Measurements from ENCODE around the gene MFSD2A.
"Not testable (repeated sequence)": the region's sequence is repeated elsewhere in the genome, so short reads cannot be mapped to it uniquely, and the experiment has no call there.

Gene MFSD2A

DNA sequence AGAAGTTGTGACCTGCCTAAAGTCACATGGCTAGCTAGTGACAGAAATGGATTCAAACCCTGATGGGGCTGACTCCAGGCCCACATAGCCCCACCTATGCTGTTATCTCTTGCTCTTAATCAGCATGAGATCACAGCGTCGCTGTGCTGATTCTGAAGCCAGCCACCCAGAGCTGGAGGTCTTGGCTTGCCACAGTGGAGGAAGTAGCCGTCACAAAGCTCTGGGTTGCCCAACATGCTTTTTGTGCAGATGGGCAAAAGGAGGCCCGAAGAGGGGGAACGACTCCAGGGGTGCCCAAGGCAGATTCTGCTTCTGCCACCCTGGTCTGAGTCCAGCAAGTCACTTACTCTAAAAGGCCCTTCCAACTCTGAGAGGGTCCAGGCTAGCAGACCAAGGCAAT, 14.7 kb upstream of the MFSD2A start:
- DNase-seq (ENCODE audit: extremely low read depth in 1 of 2, low read depth in 1 of 2): no peak

DNA sequence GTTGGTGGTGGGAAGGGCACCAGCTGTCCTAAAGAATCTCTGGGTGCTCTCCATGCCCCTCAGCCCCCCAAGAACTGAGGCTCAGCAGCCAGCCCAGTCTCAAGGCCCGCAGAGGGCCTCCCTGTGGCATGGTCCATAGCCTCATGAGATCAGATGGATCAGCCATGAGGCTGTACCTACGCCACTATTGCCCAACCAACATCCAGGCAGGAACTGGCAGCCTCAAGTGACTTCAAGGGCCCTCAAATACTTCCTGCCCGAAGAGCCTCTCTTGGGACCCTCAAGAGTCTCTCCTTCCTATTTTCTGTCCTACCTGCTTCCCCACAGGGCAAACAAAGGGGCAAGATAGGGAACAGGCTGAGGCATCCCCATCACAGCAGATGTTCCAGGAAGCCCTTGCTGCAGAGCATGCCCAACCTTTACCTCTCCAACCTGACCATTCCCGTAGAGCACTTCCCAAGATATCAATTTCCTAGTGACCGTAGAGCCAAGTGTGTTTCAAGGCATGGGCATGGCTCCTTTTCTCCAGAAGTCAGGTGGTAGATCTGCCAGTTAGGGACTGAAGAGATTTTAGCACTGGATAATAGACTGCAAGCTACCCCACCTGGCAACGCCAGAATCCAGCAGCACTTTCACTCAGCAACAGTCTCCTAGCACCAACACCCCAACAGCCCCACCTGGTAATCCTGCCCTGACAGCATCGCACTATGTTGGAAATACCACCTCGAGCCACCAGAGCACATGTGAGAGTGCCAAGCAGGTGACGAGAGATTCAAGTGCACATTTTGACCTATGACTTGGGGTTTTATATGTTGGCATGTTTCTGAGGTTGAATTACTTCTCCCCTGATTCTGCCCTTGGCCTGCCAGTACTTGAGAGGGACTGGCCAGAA, 13.7 kb upstream of the MFSD2A start:
- DNase-seq (ENCODE audit: extremely low read depth in 1 of 2, low read depth in 1 of 2): no peak

DNA sequence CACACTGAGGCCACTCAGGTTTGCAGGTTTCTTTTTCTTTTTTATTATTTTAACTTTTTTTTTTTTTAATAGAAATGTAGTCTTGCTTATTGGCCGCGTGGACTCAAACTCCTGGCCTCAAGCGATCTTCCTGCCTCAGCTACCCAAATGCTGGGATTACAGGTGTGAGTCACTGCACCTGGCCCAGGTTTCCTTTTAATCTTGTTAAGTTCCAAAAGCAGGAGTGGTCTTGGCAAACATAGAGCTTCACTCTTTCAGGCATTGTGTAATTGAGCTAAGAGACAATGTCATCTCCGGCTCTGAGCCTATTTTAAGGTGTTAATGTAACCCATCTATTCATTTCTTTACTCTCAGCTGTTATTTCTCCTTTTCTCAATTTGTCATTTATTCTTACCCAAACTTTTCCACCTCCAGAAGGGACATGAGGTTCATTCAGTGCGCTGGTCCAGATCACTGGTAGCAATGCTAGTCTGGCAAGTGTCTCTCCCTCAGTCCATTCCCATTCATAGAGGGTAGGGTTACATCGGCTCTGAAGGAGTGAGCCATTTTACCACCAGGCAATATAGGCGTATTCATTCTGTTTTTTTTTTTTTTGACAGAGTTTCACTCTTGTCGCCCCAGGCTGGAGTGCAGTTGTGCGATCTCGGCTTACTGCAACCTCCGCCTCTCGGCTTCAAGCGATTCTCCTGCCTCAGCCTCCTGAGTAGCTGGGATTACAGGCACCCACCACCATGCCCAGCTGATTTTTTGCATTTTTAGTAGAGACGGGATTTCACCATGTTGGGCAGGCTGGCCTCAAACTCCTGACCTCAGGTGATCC, 11.3 kb upstream of the MFSD2A start:
- DNase-seq (ENCODE audit: extremely low read depth in 1 of 2, low read depth in 1 of 2): no peak

DNA sequence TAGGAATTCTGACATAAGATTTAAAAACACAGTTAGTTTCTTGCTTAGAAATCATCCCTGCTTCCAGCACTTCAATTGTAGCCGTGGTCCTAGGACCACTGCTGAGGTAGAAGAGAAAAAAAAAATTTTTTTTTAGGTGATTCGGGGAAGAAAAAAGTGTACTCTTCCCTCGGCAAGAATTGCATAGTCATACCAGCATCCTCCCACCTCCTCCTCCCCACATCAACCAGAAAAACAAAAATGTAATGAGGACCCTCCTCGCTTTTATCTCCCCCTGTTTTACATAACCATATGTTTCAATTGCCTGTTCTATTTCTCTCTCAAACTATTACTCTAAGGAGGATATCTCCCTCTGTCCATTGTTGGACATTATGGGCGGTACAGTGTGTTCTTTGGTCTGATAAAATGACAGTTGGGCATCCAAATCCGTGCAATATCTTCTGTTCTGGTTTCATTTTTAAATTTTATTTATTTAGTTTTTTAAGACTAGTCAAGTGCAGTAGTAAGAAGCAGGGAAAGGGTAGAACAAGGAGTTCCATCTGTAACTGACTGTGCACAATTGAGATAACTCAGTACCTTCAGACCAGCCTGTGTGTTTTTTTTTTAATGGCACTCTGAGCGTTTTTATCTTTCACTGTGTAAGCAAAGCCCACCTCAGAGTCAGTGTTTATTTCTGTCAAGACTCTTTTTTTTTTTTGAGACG, 10.4 kb upstream of the MFSD2A start:
- no peak for DNase-seq (ENCODE audit: extremely low read depth in 1 of 2, low read depth in 1 of 2)

DNA sequence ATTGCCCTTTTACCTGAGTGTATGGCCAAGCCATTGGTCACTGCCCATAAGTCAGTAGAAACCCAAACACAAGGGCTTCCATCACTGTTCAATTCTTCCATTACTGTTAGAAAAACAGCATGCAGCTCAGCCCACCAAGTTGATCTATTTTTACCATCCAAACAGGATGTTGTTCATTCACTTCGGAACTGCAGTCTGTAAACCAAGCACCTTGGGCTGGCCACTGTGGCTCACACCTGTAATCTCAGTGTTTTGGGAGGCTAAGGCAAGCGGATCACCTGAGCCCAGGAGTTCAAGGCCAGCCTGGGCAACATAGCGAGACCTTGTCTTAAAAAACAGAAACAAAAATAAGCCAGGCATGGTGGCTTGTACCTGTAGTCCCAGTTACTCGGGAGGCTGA, 8.7 kb upstream of the MFSD2A start:
- DNase-seq (ENCODE audit: extremely low read depth in 1 of 2, low read depth in 1 of 2): no peak

DNA sequence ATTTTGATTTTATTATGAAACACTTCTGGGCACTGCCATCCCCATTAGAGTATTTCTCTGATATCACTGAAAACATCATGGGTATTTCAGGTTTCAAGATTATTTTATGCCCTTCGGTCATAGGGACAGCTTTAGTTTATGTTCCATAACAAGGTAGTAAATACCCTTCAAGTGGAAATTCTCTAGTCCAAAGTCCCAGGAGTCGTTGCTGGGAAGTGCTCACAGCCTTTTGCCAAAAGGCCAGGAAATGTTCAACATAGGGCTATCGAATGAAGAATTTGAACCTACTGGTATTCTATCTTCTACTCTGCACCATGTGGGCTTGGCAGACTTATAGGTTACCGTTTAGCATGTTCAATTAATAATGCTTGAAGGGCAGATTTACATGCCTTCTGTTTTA, 7.7 kb upstream of the MFSD2A start:
- DNase-seq (ENCODE audit: extremely low read depth in 1 of 2, low read depth in 1 of 2): no peak

DNA sequence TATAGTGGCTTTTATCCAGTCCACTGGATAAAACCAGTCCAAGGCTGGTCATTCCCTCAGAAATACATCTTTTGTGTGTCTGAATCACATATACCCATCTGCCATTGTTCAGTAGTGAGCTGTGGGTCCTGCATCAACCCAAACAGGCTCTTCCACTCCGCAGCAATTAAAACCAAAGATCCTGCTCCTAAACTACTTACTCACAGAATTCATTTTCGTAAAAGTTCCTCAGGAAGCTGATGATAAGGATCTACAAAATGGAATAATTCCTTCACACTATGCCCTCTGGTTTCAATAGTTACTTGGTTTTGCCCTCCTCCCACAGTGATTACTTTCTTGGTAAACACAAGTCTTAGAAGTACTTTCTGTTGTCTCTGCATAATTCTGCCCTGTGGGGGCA, 5.1 kb upstream of the MFSD2A start:
- DNase-seq (ENCODE audit: extremely low read depth in 1 of 2, low read depth in 1 of 2): no peak

DNA sequence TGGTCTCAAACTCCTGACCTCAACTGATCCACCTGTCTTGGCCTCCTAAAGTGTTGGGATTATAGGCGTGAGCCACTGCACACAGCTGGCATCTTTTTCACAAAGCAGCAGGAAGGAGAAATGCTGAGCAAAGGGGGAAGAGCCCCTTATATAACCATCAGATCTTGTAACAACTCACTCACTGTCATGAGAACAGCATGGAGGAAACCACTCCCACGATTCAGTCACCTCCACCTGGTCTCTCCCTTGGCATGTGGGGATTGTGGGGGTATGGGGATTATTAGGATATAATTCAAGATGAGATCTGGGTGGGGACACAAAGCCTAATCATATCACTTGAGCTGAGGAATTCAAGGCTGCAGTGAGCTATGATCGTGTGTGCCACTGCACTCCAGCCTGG, 3.0 kb upstream of the MFSD2A start:
- DNase-seq (ENCODE audit: extremely low read depth in 1 of 2, low read depth in 1 of 2): no peak

DNA sequence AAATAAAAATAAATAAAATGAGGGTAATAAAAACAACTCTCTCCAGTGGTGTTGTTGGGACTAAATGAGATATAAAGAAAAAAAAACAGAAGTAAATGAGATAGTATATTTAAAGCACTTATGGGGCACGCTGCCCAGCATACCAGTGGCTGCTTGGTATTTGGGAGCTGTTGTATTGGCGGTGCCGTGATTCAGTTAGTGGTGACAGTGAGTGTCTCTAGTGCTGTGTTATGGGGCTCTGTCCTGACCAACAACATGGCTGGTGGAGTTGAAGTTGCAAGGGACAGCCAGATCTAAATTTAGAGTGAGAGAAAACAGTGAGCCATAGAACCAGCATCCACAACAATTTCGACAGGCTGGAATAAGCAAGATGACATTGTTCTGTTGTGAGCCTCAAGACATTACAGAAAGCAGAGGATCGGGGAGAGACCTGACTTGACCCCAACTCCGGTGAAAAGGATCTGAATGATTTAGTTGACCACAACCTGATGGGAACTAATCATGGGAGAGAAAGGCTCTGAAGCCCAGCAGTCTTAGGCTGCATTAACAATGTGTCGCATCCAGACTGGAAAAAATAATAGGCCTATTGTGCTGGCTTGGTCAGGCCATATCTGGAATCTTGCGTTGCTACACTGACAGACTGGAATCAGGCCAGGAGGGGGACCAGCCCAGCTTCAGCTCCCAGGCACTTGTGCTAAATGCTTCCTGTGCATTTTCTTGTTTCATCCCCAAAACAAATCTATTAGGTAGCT, 2.4 kb upstream of the MFSD2A start:
- DNase-seq (ENCODE audit: extremely low read depth in 1 of 2, low read depth in 1 of 2): no peak

DNA sequence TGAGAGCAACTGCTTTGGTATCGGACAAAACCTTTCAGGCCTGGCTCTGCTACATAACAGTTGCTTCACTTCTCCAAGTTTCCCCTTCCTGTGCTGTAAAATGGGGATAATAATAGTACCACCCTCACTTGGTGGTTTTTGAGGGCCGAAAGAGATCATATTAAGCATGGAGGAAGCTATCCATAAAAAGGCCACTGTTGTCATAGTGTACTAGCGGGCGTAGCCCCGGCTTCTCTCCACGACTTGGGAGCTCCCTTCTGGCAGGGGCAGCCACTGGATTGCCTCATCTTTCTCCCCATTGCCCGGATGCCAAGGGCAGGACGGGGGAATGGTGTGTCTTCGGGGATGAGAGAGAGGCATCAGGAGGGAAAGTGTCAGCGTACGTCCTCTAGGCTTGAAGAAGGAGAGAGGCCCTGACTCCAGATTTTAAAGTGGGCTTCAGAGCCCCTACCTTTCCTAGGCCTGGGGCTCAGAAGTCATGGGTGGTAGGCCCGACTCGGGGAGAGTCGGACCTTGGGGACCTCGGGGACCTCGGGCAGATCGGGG, 548 bp upstream of the MFSD2A start:
- DNase-seq (ENCODE audit: extremely low read depth in 1 of 2, low read depth in 1 of 2): no peak

DNA sequence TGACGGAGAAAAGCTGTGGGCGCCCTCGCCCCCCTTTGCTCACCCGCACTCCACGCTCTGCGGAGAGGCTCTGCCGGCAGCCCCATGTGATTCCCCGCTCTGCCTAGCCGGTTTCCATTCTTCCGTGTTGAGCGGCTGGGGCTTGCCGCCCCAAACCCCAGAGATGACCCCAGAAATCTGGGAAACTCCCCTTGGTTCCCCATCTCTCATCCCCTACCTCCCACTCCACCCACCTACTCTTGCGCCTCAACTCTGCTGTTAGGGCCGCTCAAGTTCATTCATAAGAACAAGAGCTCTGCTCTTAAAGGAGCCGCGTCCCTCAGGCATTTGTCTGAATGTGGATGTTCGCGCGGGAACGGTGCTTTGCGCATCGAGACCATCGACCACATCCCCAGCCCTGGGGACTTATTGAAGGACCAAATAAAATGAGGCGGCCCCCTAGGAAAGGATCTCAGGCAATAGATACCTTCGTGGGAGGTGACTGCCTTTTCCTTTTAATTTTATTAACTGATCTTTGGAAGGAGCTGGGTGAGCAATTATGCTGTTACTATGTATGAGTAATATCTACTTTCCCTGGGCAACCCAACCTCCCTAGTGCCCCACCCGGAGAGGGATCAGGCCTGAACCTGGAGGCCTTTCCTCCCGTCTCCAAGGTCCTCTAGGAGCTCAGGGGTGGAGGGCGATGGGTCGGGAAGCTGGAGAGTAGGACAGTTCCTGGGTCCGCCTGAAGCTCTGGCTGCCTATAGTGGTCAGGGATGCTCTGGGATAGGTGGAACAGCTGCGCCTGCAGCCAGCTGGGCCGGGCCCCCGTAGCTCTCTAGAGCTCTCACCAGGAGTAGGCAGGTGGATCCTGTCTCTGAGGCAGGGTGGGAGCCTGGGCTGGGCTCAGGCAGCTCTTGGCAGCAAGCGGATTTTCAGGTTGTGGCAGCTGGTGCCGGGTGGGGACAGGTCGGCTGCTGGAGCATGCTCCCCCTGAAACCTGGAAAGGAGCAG, 898 bp downstream of the MFSD2A start:
- DNase-seq (ENCODE audit: extremely low read depth in 1 of 2, low read depth in 1 of 2): peak; percentile 42 to 59

DNA sequence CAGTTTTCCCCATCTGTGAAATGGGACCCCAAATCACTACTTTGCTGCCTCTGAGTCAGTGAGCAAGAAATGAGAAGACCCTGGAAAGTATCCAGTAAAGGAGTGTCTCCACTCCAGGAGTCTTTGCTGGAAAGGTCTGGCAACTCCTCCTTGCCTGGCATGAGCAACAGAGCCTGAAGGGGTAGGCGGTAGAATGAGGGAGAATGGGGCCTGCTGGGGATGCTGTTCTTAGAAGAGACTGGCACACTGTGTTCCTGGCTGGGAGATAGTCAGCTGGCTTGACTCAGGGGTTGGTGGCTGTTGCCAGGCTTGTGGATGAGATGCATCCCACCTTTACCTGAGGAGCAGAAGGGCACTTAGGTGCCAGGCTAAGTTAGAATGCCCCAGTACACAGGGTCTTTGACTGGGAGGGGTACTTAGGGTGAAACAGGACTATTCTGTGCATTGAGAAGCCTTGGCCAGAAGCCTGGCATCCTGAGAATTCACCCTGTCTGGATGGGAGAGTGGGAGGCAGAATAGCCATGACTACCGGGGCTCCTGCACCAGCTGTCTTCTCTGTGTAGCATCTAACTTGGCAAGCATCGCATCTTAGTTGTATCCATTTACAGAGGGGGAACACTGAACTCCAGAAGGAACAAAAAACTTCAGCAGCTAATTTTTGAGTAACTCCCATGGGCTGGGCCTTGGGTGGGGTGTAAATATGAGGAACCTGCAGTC, 2.5 kb downstream of the MFSD2A start:
- DNase-seq (ENCODE audit: extremely low read depth in 1 of 2, low read depth in 1 of 2): no peak

DNA sequence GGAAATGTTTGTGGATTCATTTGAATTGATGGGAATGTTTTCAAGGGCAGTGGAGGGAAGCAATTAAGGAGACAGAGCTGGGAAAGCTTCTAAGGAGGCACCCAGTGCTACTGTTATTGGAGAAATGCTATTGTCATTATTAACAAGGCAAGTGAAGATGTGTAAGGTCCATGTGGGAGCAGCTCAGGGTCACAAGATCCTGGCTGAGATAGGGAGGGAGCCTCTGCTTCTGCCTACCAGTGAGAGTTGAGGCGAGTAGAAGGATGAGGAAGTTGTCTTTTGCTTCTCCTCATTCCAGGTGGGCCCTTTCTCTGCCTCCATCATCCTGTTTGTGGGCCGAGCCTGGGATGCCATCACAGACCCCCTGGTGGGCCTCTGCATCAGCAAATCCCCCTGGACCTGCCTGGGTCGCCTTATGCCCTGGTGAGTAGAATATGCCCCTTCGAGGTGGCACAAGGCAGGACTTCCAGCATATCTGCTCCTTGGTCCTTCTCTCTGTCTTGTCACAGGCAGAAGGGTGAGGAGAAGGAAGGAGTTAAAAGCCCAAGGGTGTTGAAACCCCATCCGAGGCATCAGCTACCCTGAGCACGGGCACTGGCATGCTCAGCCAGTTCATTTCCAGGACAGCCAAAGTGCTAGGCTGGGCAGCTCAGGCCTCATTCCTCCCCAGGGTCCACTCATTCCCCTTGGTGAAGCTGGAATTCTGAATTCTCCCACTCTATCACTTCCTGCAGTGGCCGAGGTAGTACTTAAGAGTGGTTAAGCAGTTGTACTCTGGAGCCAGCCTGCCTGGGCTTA, 3.7 kb downstream of the MFSD2A start:
- DNase-seq (ENCODE audit: extremely low read depth in 1 of 2, low read depth in 1 of 2): no peak

DNA sequence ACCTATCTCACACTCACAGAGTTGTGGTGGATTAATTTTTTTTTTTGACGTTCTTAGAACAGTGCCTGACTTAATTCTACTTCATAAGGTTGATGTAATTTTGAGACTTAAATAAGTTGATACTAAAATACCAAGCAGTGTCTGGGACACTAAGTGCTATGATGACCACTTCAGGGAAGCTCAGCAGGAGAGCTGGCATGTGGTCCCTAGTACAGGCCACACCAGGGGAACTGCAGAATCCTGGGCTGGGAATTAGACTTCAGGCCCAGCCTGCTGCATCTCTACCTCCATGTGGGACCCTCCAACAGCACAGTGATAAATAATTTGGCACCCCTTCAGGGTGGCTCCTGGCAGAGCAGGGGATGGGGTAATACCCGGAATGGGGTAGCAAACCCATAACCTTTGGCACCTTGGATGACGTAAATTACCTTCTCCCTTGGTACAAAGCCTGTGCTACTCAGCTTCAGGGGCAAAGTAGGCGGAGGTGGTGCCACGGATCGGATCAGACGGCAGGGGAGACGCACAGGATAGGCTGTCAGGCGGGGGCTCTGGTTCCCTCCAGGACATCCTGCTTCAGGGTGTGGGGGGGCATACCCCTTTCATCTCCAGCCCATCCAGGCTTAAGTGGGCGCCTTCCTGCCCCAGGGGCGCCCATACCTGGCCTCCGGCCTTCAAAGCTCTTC, 4.8 kb downstream of the MFSD2A start:
- no peak for DNase-seq (ENCODE audit: extremely low read depth in 1 of 2, low read depth in 1 of 2)

DNA sequence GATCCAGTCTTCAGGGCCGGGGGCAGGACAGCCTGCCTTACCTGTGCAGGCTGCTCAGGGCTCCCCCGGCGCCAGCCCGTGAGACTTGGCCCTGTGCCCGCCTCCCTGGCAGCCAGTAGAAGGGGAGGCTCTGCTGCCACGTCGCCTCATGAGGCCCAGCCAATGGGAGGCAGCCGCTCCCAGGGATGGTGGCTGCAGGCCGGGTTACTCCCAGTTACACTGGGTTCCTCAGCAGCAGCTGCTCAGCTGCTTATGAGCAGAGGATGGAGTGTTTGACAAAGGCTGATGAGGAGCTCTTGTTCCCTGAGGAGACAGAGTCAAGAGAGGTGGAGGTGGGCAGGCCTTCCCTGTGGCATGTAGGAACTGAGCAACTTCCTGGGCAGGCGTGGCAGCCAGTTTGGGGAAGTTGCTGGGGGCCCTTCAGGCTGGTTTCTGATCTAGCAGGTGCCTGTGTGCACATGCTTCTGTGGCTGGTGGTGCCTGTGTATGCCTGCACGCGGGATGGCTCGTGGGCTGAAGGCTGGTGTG, 5.5 kb downstream of the MFSD2A start:
- no peak for DNase-seq (ENCODE audit: extremely low read depth in 1 of 2, low read depth in 1 of 2)

DNA sequence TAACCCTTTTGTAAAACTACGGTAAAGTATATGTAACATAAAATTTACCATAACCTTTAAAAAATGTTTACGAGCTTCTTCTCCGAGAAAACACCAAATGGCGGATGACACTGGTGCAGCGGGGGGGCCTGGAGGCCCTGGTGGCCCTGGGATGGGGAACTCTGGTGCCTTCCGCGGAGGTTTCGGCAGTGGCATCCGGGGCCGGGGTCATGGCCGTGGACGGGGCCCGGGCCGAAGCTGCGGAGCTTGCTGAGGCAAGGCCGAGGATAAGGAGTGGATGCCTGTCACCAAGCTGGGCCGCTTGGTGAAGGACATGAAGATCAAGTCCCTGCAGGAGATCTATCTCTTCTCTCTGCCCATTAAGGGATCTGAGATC, 7.5 kb downstream of the MFSD2A start:
- DNase-seq (ENCODE audit: extremely low read depth in 1 of 2, low read depth in 1 of 2): no peak

DNA sequence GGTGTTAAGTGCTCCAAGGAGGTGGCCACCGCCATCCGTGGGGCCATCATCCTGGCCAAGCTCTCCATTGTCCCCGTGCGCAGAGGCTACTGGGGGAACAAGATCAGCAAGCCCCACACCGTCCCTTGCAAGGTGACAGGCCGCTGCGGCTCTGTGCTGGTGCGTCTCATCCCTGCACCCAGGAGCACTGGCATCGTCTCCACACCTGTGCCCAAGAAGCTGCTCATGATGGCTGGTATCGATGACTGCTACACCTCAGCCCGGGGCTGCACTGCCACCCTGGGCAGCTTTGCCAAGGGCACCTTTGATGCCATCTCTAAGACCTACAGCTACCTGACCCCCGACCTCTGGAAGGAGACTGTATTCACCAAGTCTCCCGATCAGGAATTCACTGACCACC, 8.0 kb downstream of the MFSD2A start:
- not testable (repeated sequence) for DNase-seq (ENCODE audit: extremely low read depth in 1 of 2, low read depth in 1 of 2)
